NCI-H510A treated with DMSO at 0.1 percent for 48 hours (cell line): ENCODE data around the gene CLNK.

Source experiments
- DNase-seq: peaks from one replicate; lab custom pipeline; 2025; lab: John Stamatoyannopoulos, UW

Gene CLNK

GRCh38 chr4:10504570-10505179, 179.9 kb downstream of the CLNK start:
- DNase-seq: no peak

- DNase-seq: no peak
Measured at GRCh38 chr4:10502717-10503116, 181.9 kb downstream of the CLNK start.

GRCh38 chr4:10500776-10501175, 183.8 kb downstream of the CLNK start:
- no peak for DNase-seq

- DNase-seq: no peak
Measured at GRCh38 chr4:10496200-10496599, 188.4 kb downstream of the CLNK start.

GRCh38 chr4:10495651-10496050, 188.9 kb downstream of the CLNK start:
- DNase-seq: no peak

- DNase-seq: no peak
Measured at GRCh38 chr4:10492464-10492863, 192.1 kb downstream of the CLNK start.

GRCh38 chr4:10491401-10491800, 193.2 kb downstream of the CLNK start:
- DNase-seq: no peak

- no peak for DNase-seq
Measured at GRCh38 chr4:10490996-10491395, 193.6 kb downstream of the CLNK start.

- DNase-seq: no peak
Measured at GRCh38 chr4:10482913-10483312, 201.7 kb downstream of the CLNK start.

GRCh38 chr4:10480616-10481015, 204.0 kb downstream of the CLNK start:
- no peak for DNase-seq

- no peak for DNase-seq
Measured at GRCh38 chr4:10478621-10479020, 205.9 kb downstream of the CLNK start.

GRCh38 chr4:10470505-10470904, 214.1 kb downstream of the CLNK start:
- no peak for DNase-seq

- no peak for DNase-seq
Measured at GRCh38 chr4:10466161-10466560, 218.4 kb downstream of the CLNK start.

- no peak for DNase-seq
Measured at GRCh38 chr4:10462876-10463275, 221.7 kb downstream of the CLNK start.

GRCh38 chr4:10461850-10462400, 222.6 kb downstream of the CLNK start:
- no peak for DNase-seq

- DNase-seq: no peak
Measured at GRCh38 chr4:10461091-10461849, 223.3 kb downstream of the CLNK start.

GRCh38 chr4:10460313-10461047, 224.1 kb downstream of the CLNK start:
- DNase-seq: no peak

GRCh38 chr4:10459305-10459704, 225.3 kb downstream of the CLNK start:
- no peak for DNase-seq

GRCh38 chr4:10458177-10458576, 226.4 kb downstream of the CLNK start:
- no peak for DNase-seq

GRCh38 chr4:10457255-10457801, 227.2 kb downstream of the CLNK start, which contains the start of gene ZNF518B:
Gene ZNF518B (minus strand): TSS chr4:10457426. CDS start chr4:10446328, 11,098 bp downstream.
- peak; percentile 3 for DNase-seq

GRCh38 chr4:10456595-10457254, 227.8 kb downstream of the CLNK start:
- peak; percentile 9 for DNase-seq

GRCh38 chr4:10456260-10456594, 228.3 kb downstream of the CLNK start:
- no peak for DNase-seq
